Right lobe of liver (tissue), 6 donors: ENCODE results near the gene MMP11. TPM values are rescaled to one million over a fixed set of nuclear protein-coding genes. Genes with fewer than 3 reads are reported as not detected.

Experiments used
- ATAC-seq, 4 donors: fragments of 200-7000 bp; cut with Tn5 transposase; one replicate each; pipeline ENCODE4 v1.9.1; 2020; ENCODE audit warnings: mild to moderate bottlenecking in 4 of 4, moderate library complexity in 4 of 4
- DNase-seq, 3 donors: peaks; one replicate each; pipeline ENCODE4 v3.0.0-alpha.2; 2020
- H3K27ac ChIP-seq, 3 donors: fragments of 200-600 bp; one replicate each; pipeline ENCODE4 v1.8.0; 2022
- H3K27me3 ChIP-seq, 2 donors: fragments of 200-600 bp; one replicate each; pipeline ENCODE4 v1.8.0; 2022
- H3K36me3 ChIP-seq, 4 donors: fragments of 200-600 bp; sonication (generic) in 1 of 4; one replicate each; pipeline versions ENCODE4 v1.5.1 to v1.8.0; 2017 to 2022; ENCODE audit warnings: control low read depth in 1 of 4
- H3K4me1 ChIP-seq, 4 donors: fragments of 200-600 bp; sonication (generic) in 1 of 4; one replicate each; pipeline versions ENCODE4 v1.5.1 to v1.8.0; 2017 to 2022; ENCODE audit warnings: control low read depth in 1 of 4
- H3K4me3 ChIP-seq, 3 donors: fragments of 200-600 bp; one replicate each; pipeline ENCODE4 v1.8.0; 2022
- H3K9me3 ChIP-seq, 4 donors: fragments of 200-600 bp; sonication (generic) in 1 of 4; one replicate each; pipeline versions ENCODE4 v1.5.1 to v1.8.0; 2017 to 2022; ENCODE audit warnings: control low read depth in 1 of 4
- CTCF ChIP-seq, 4 donors: fragments of 200-600 bp in 3 of 4; fragments of 450-650 bp in 1 of 4; IDR thresholded peaks; one replicate each; pipeline versions ENCODE4 v1.5.1 to v1.8.0; 2016 to 2022; ENCODE audit warnings: antibody characterized with exemption in 4 of 4, mild to moderate bottlenecking in 2 of 4
- POLR2A ChIP-seq: fragments of 450-650 bp; IDR thresholded peaks from one replicate; pipeline ENCODE4 v1.6.1; 2017; ENCODE audit warnings: antibody characterized with exemption, mild to moderate bottlenecking
- WGBS: methylation state at CpG from one replicate; pipeline ENCODE4 v1.1.6; 2018; ENCODE audit warnings: low coverage, low lambda C conversion rate; ENCODE audit not compliant: insufficient coverage; ENCODE audit errors: missing lambda C conversion rate; 5-methylcytosine and 5-hydroxymethylcytosine counted together
- intact Hi-C, 2 donors: fragments of 100-400 bp; cut with DNase I; formaldehyde crosslinking; loops; one replicate each; pipeline versions ENCODE4 v1.11.2 to v1.14.1; 2022
- total RNA-seq, 6 experiments: library from RNA; depleted of rRNA in 2 of 6; stranded (reverse); fragments of >200 nt in 2 of 6; fragmentation: NEBNext Ultra II Directional in 3 of 6; extraction: Animal tissue kit (Norgen Biotek cat#: 25700) in 3 of 6; gene quantifications; one replicate each; pipeline versions ENCODE4 v1.1.0 to v1.2.4, GENCODE V29; 2016 to 2023
- donor health status: DM: no; HTN: yes; CAD: no.
- donor health status: DM: no; HTN: no; CAD: no.
- donor health status: DM: no; HTN: no; CAD: no.
- donor health status: DM: no; HTN: yes; CAD: no.
- donor health status: DM: no; HTN: yes; CAD: no.

Gene MMP11
- total RNA-seq, 6 experiments from 2014 or later: 0.59 to 1.3 (median 0.90) TPM

GRCh38 chr22:23815541-23816155 lies 43.0 kb downstream of the MMP11 start:
- WGBS: 93% methylated on average over 4 of the region's 10 CpGs
- ATAC-seq (no peak), DNase-seq (peak in 1 of 3 donors; percentile 18)
- H3K27ac ChIP-seq: no peak overlapping the region
- no peak for TF ChIP-seq CTCF (IDR thresholded peaks at IDR 0.05)
- no peak for TF ChIP-seq POLR2A
- H3K36me3 ChIP-seq: peaks cover 0 to 27% (median 11%) of the 10 kb centered on the region in 4 donors
- intact Hi-C loops: no loop called here
- no peak overlapping the region for H3K4me3 ChIP-seq
- H3K27me3 ChIP-seq: no peaks in the 10 kb centered on the region
- H3K9me3 ChIP-seq: no peaks in the 10 kb centered on the region
- H3K4me1 ChIP-seq: no peaks in the 10 kb centered on the region

GRCh38 chr22:23816156-23816976 lies 43.7 kb downstream of the MMP11 start:
- Histone ChIP-seq H3K9me3 (no peaks in the 10 kb centered on the region), H3K27ac (no peak overlapping the region), H3K4me3 (no peak overlapping the region), H3K27me3 (no peaks in the 10 kb centered on the region), H3K36me3 (peaks cover 0 to 27% (median 13%) of the 10 kb centered on the region in 4 donors), H3K4me1 (no peaks in the 10 kb centered on the region)
- TF ChIP-seq POLR2A (no peak), CTCF (IDR thresholded peaks at IDR 0.05) (no peak)
- DNase-seq (peak in 2 of 3 donors; percentile 30 to 39), ATAC-seq (peak in 1 of 4 donors; percentile 16)
- intact Hi-C loops: no loop called here
- 83% methylated on average over 1 of the region's 18 CpGs for WGBS

GRCh38 chr22:23817146-23817545 lies 44.5 kb downstream of the MMP11 start:
- H3K4me3 ChIP-seq: no peak overlapping the region
- ATAC-seq: no peak
- no peaks in the 10 kb centered on the region for H3K27me3 ChIP-seq
- DNase-seq: peak in 2 of 3 donors; percentile 22 to 25
- 100% methylated on average over 5 of the region's 6 CpGs for WGBS
- TF ChIP-seq CTCF (IDR thresholded peaks at IDR 0.05): no peak
- no peak for TF ChIP-seq POLR2A
- no peaks in the 10 kb centered on the region for H3K9me3 ChIP-seq
- intact Hi-C loops: no loop called here
- no peak overlapping the region for H3K27ac ChIP-seq
- H3K36me3 ChIP-seq: peaks cover 0 to 27% (median 13%) of the 10 kb centered on the region in 4 donors
- no peaks in the 10 kb centered on the region for H3K4me1 ChIP-seq

GRCh38 chr22:23818541-23818940 lies 45.9 kb downstream of the MMP11 start:
- no peak overlapping the region for H3K27ac ChIP-seq

More at GRCh38 chr22:23818541-23818940, 45.9 kb downstream of the MMP11 start:
- no peak overlapping the region for H3K4me3 ChIP-seq
- DNase-seq: no peak
- WGBS: 90% methylated on average over 2 of the region's 2 CpGs
- intact Hi-C loops: no loop called here
- peaks cover 0 to 27% (median 14%) of the 10 kb centered on the region in 4 donors for H3K36me3 ChIP-seq
- TF ChIP-seq CTCF (IDR thresholded peaks at IDR 0.05): no peak
- no peak for TF ChIP-seq POLR2A
- H3K9me3 ChIP-seq: no peaks in the 10 kb centered on the region
- no peaks in the 10 kb centered on the region for H3K4me1 ChIP-seq
- no peaks in the 10 kb centered on the region for H3K27me3 ChIP-seq
- ATAC-seq: no peak
